Measurements from ENCODE around the gene VPS4A.

VPS4A gene

DNA sequence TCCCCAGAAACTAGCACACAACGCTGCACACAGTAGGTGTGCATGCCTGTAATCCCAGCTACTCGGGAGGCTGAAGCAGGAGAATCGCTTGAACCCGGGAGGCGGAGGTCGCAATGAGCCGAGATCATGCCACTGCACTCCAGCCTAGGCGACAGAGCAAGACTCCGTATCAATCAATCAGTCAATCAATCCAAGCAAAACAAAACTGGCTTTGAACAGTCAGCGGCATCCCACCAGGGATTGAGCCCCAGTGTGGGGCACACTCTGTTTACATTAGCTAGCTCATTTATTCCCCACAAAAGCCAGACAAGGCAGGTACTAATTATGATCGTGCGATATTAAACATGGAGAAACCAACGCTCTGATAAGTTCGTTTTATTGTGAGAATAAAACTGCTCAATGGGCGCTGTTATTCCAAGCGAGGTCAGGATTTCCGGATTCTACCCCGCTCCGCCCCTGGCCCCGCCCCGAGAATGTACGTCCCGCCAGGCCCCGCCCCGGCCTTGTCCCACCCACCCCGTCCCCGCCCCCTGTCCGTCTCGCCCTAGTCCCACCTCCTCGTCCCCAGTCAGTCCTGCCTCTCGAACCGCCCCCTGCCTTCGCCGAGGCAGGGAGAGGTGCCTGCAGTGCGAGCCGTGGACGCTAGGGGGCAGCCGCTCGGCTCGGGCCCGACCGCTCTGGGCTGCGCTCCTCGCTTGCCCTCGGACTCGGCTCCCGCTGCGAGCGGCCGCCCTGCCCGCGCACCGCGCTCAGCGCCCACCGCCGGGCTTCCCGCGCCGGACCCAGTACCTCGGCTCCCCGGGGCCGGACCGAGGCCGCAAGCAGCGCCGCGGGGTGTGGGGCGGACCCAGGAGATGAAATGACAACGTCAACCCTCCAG lies at the start of gene VPS4A:
Gene VPS4A (plus strand): TSS at position 698 of the 880 bp plus-strand sequence. CDS start 162 bp downstream, at position 860.
- Histone ChIP-seq H3K4me3 (ENCODE audit: low read length in 2 of 2) (peak within 1 kb of the TSS; percentile 89 to 92), H3K9ac (ENCODE audit: low read length in 2 of 2) (peak within 1 kb of the TSS; percentile 90 to 93), H3K27ac (ENCODE audit: low read length) (peak within 1 kb of the TSS; percentile 69), H3K36me3 (ENCODE audit: control insufficient read depth in 2 of 2, insufficient read depth in 2 of 2, low read length in 2 of 2) (peaks cover under 1 to 16% of the 10 kb centered on the region in 2 donors), H3K9me3 (ENCODE audit: control insufficient read depth in 2 of 2, low read length in 2 of 2) (no peaks in the 10 kb centered on the region), H3K4me1 (ENCODE audit: control insufficient read depth, insufficient read depth, low read length) (peaks cover 11% of the 10 kb centered on the region), H3K27me3 (ENCODE audit: control insufficient read depth in 1 of 2, insufficient read depth in 2 of 2, low read length in 2 of 2) (no peaks in the 10 kb centered on the region)

GRCh38 chr16:69266334-69267063 lies 44.7 kb upstream of the VPS4A start:
- H3K36me3 ChIP-seq (ENCODE audit: control insufficient read depth in 2 of 2, insufficient read depth in 2 of 2, low read length in 2 of 2) = no peaks in the 10 kb centered on the region
- no peaks in the 10 kb centered on the region for H3K27me3 ChIP-seq (ENCODE audit: control insufficient read depth in 1 of 2, insufficient read depth in 2 of 2, low read length in 2 of 2)
- H3K9me3 ChIP-seq (ENCODE audit: control insufficient read depth in 2 of 2, low read length in 2 of 2) = no peaks in the 10 kb centered on the region
- H3K4me3 ChIP-seq (ENCODE audit: low read length in 2 of 2) = no peak overlapping the region
- H3K9ac ChIP-seq (ENCODE audit: low read length in 2 of 2) = no peak overlapping the region
- H3K27ac ChIP-seq (ENCODE audit: low read length) = no peak overlapping the region
- H3K4me1 ChIP-seq (ENCODE audit: control insufficient read depth, insufficient read depth, low read length) = no peaks in the 10 kb centered on the region

GRCh38 chr16:69267633-69268032 lies 43.5 kb upstream of the VPS4A start:
- Histone ChIP-seq H3K9ac (ENCODE audit: low read length in 2 of 2) (no peak overlapping the region), H3K9me3 (ENCODE audit: control insufficient read depth in 2 of 2, low read length in 2 of 2) (no peaks in the 10 kb centered on the region), H3K4me1 (ENCODE audit: control insufficient read depth, insufficient read depth, low read length) (no peaks in the 10 kb centered on the region), H3K36me3 (ENCODE audit: control insufficient read depth in 2 of 2, insufficient read depth in 2 of 2, low read length in 2 of 2) (no peaks in the 10 kb centered on the region), H3K4me3 (ENCODE audit: low read length in 2 of 2) (no peak overlapping the region), H3K27ac (ENCODE audit: low read length) (no peak overlapping the region), H3K27me3 (ENCODE audit: control insufficient read depth in 1 of 2, insufficient read depth in 2 of 2, low read length in 2 of 2) (no peaks in the 10 kb centered on the region)

GRCh38 chr16:69270395-69270794 lies 40.8 kb upstream of the VPS4A start:
- Histone ChIP-seq H3K9me3 (ENCODE audit: control insufficient read depth in 2 of 2, low read length in 2 of 2) (no peaks in the 10 kb centered on the region), H3K9ac (ENCODE audit: low read length in 2 of 2) (no peak overlapping the region), H3K27ac (ENCODE audit: low read length) (no peak overlapping the region), H3K36me3 (ENCODE audit: control insufficient read depth in 2 of 2, insufficient read depth in 2 of 2, low read length in 2 of 2) (no peaks in the 10 kb centered on the region), H3K4me1 (ENCODE audit: control insufficient read depth, insufficient read depth, low read length) (peaks cover 3% of the 10 kb centered on the region), H3K4me3 (ENCODE audit: low read length in 2 of 2) (no peak overlapping the region), H3K27me3 (ENCODE audit: control insufficient read depth in 1 of 2, insufficient read depth in 2 of 2, low read length in 2 of 2) (no peaks in the 10 kb centered on the region)

DNA sequence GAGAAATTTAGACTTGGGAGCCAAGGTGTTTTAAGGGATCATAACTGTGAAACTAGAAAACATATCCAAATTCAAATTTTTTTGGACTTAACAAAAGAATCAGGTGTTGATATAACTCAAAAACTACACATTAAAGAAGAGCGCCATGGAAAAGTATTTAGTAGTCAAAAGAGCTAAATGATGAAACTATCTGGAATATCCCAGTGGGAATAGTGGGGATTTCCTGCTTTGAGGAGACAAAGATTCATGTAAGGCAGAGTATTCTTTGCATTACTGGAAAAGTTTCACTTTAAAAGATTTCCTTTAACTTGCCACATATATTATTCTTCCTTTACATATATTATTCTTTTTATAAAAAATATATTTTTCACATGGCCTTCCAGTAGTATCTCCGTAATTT lies 40.3 kb upstream of the VPS4A start:
- Histone ChIP-seq H3K4me1 (ENCODE audit: control insufficient read depth, insufficient read depth, low read length) (peaks cover 4% of the 10 kb centered on the region), H3K27me3 (ENCODE audit: control insufficient read depth in 1 of 2, insufficient read depth in 2 of 2, low read length in 2 of 2) (no peaks in the 10 kb centered on the region), H3K9ac (ENCODE audit: low read length in 2 of 2) (no peak overlapping the region), H3K4me3 (ENCODE audit: low read length in 2 of 2) (no peak overlapping the region), H3K27ac (ENCODE audit: low read length) (no peak overlapping the region), H3K9me3 (ENCODE audit: control insufficient read depth in 2 of 2, low read length in 2 of 2) (no peaks in the 10 kb centered on the region), H3K36me3 (ENCODE audit: control insufficient read depth in 2 of 2, insufficient read depth in 2 of 2, low read length in 2 of 2) (no peaks in the 10 kb centered on the region)

DNA sequence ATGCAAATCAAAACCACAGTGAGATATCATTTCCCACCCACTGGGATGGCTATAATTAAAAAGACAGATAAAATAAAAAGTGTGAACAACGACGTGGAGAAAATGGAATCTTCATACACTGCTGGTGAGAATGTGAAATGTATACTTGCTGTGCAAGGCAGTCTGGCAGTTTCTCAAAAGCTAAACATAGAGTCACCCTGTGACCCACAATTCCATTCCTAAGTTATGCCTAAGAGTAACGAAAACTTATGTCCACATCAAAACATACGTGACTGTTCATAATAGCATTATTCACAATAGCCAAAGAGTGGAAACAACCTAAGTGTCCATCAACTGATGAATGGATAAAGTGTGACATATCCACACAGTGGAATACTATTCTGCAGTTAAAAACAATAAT lies 38.1 kb upstream of the VPS4A start:
- no peak overlapping the region for H3K27ac ChIP-seq (ENCODE audit: low read length)
- no peaks in the 10 kb centered on the region for H3K9me3 ChIP-seq (ENCODE audit: control insufficient read depth in 2 of 2, low read length in 2 of 2)
- no peak overlapping the region for H3K9ac ChIP-seq (ENCODE audit: low read length in 2 of 2)
- H3K27me3 ChIP-seq (ENCODE audit: control insufficient read depth in 1 of 2, insufficient read depth in 2 of 2, low read length in 2 of 2) = no peaks in the 10 kb centered on the region
- H3K4me1 ChIP-seq (ENCODE audit: control insufficient read depth, insufficient read depth, low read length) = peaks cover 6% of the 10 kb centered on the region
- no peak overlapping the region for H3K4me3 ChIP-seq (ENCODE audit: low read length in 2 of 2)
- H3K36me3 ChIP-seq (ENCODE audit: control insufficient read depth in 2 of 2, insufficient read depth in 2 of 2, low read length in 2 of 2) = no peaks in the 10 kb centered on the region

DNA sequence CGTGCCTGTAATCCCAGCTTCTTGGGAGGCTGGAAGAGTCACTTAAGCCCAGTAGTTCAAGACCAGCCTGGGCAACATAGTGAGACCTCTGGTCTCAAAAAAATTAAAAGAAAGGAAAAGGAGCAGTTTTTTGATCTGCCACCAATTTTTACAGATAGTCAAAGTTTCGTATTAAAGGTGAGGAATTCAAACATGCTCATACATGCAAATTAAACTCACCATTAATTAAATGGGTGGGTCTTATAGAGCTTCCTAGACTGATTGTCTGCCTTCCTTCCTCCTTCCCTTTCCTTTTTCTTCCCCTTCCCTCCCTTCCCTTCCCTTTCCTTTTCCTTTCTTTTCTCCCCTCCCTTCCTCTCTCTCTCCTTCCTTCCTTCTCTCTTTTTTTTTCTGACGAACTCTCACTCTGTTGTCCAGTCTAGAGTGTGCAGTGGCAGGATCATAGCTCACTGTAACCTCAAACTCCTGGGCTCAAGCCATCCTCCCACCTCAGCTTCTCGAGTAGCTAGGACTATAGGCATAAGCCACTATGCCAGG lies 36.4 kb upstream of the VPS4A start:
- Histone ChIP-seq H3K9ac (ENCODE audit: low read length in 2 of 2) (no peak overlapping the region), H3K27ac (ENCODE audit: low read length) (no peak overlapping the region)

GRCh38 chr16:69276148-69277115 lies 34.7 kb upstream of the VPS4A start:
- peaks cover 6% of the 10 kb centered on the region for H3K4me1 ChIP-seq (ENCODE audit: control insufficient read depth, insufficient read depth, low read length)
- H3K4me3 ChIP-seq (ENCODE audit: low read length in 2 of 2) = no peak overlapping the region
- no peak overlapping the region for H3K9ac ChIP-seq (ENCODE audit: low read length in 2 of 2)
- H3K27ac ChIP-seq (ENCODE audit: low read length) = no peak overlapping the region
- no peaks in the 10 kb centered on the region for H3K9me3 ChIP-seq (ENCODE audit: control insufficient read depth in 2 of 2, low read length in 2 of 2)
- H3K27me3 ChIP-seq (ENCODE audit: control insufficient read depth in 1 of 2, insufficient read depth in 2 of 2, low read length in 2 of 2) = no peaks in the 10 kb centered on the region
- no peaks in the 10 kb centered on the region for H3K36me3 ChIP-seq (ENCODE audit: control insufficient read depth in 2 of 2, insufficient read depth in 2 of 2, low read length in 2 of 2)

More for the DNA sequence above, 36.4 kb upstream of the VPS4A start:
- Histone ChIP-seq H3K27me3 (ENCODE audit: control insufficient read depth in 1 of 2, insufficient read depth in 2 of 2, low read length in 2 of 2) (no peaks in the 10 kb centered on the region), H3K4me3 (ENCODE audit: low read length in 2 of 2) (no peak overlapping the region), H3K9me3 (ENCODE audit: control insufficient read depth in 2 of 2, low read length in 2 of 2) (no peaks in the 10 kb centered on the region), H3K4me1 (ENCODE audit: control insufficient read depth, insufficient read depth, low read length) (peaks cover 6% of the 10 kb centered on the region), H3K36me3 (ENCODE audit: control insufficient read depth in 2 of 2, insufficient read depth in 2 of 2, low read length in 2 of 2) (no peaks in the 10 kb centered on the region)

GRCh38 chr16:69277413-69277812 lies 33.7 kb upstream of the VPS4A start:
- Histone ChIP-seq H3K27ac (ENCODE audit: low read length) (no peak overlapping the region), H3K4me1 (ENCODE audit: control insufficient read depth, insufficient read depth, low read length) (peaks cover 6% of the 10 kb centered on the region)

DNA sequence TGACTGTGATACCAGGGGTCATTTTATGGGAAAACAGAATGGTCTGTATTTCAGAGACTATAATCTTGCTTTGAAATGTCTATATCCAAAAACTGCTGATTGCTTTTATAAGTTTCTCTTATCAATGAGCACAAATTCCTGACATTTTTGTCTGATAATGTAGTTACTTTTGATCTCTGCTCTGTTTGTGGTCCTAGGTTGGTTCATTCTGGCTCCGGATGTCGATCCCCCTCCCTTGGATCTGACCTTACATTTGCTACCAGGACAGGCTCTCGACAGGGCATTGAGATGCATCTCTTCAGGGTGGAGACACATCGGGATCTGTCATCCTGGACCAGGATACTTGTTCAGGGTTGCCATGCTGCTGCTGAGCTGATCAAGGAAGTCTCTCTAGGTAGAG lies 27.3 kb upstream of the VPS4A start:
- Histone ChIP-seq H3K27ac (ENCODE audit: low read length) (no peak overlapping the region), H3K4me3 (ENCODE audit: low read length in 2 of 2) (no peak overlapping the region), H3K9ac (ENCODE audit: low read length in 2 of 2) (no peak overlapping the region), H3K27me3 (ENCODE audit: control insufficient read depth in 1 of 2, insufficient read depth in 2 of 2, low read length in 2 of 2) (no peaks in the 10 kb centered on the region), H3K4me1 (ENCODE audit: control insufficient read depth, insufficient read depth, low read length) (no peaks in the 10 kb centered on the region), H3K9me3 (ENCODE audit: control insufficient read depth in 2 of 2, low read length in 2 of 2) (no peaks in the 10 kb centered on the region), H3K36me3 (ENCODE audit: control insufficient read depth in 2 of 2, insufficient read depth in 2 of 2, low read length in 2 of 2) (peaks cover 0 to 5% of the 10 kb centered on the region in 2 donors)

More at GRCh38 chr16:69277413-69277812, 33.7 kb upstream of the VPS4A start:
- Histone ChIP-seq H3K9me3 (ENCODE audit: control insufficient read depth in 2 of 2, low read length in 2 of 2) (no peaks in the 10 kb centered on the region), H3K4me3 (ENCODE audit: low read length in 2 of 2) (no peak overlapping the region), H3K9ac (ENCODE audit: low read length in 2 of 2) (no peak overlapping the region), H3K27me3 (ENCODE audit: control insufficient read depth in 1 of 2, insufficient read depth in 2 of 2, low read length in 2 of 2) (no peaks in the 10 kb centered on the region), H3K36me3 (ENCODE audit: control insufficient read depth in 2 of 2, insufficient read depth in 2 of 2, low read length in 2 of 2) (no peaks in the 10 kb centered on the region)

Measured in stomach smooth muscle (tissue), 2 donors.